GM18511 (cell line): ENCODE data around the gene GCHFR.
A peak's percentile ranks its signal among the peaks of the same experiment; 100 is the strongest.

Source experiments
- ATAC-seq: cut with Tn5 transposase; IDR thresholded peaks from one replicate; pipeline ENCODE4 v1.9.1; 2021; ENCODE audit warnings: mild to moderate bottlenecking, moderate library complexity; ENCODE audit not compliant: unreplicated experiment

GCHFR gene

DNA sequence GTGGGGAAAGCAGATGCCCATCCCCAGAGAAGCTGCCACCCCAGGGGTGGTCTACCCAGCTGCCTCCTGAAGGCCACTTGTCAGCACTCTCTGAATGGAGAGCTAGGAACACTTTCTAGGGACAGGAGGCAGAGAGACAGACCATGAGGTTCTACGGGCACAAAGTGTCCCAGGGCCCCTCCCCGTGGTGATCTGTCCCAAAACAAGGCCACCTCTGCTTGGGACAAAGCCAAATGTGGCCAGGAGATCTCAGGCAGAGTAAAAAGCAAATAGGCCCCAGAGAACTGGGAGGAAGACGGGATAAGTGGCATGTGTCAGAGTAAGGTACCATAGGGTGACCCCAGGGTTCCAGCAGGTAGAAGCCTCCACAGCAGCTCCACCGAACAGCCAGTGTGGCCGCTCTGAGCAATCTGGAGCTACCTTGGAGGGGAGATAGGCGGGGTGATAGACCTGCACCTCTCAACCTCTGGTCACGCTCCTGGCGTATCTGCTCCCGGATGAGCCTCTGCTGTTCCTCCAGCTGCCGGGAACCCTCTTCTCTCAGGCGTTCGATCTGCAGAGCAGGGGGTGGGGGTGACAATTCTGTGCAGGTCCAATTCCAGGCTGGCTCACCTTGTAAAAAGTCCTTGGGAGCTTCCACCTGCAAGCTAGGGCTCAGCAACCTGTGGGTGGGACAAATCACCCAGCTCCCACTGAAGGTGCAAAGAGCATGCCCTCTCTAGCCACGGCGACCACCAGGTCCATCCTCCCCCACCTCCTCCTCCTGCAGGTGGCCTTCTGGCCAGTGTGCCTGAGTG is 12.1 kb downstream of the GCHFR start:
- no peak for ATAC-seq

DNA sequence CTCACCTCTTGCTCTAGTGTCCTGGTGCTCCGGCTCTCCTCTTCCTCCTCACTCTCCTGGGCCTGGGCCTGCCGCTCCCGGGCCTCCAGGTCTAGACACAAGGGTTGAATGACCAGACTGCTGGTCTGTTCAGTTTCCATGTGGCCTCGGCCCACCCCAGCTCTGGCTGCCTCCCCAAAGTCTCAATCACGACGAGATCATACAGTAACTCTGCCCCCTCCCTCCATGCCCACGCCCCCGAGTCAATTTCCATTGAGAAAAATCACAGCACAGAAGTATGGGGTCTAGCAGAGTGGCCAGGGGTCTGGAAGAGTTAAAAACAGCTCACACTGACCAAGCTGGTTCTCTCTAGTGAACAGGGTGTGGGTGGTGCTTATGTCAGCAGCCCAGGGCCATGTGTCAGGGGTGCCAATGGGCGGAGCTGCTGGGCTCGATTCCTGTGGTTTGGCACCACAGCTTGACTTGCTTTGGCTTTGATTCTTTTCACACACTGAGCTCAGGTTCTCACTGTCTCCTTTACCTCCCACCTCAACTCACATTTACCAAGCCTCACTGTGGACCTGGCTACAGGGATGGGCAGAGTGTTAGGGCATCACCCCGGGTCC is 12.8 kb downstream of the GCHFR start:
- ATAC-seq: no peak

DNA sequence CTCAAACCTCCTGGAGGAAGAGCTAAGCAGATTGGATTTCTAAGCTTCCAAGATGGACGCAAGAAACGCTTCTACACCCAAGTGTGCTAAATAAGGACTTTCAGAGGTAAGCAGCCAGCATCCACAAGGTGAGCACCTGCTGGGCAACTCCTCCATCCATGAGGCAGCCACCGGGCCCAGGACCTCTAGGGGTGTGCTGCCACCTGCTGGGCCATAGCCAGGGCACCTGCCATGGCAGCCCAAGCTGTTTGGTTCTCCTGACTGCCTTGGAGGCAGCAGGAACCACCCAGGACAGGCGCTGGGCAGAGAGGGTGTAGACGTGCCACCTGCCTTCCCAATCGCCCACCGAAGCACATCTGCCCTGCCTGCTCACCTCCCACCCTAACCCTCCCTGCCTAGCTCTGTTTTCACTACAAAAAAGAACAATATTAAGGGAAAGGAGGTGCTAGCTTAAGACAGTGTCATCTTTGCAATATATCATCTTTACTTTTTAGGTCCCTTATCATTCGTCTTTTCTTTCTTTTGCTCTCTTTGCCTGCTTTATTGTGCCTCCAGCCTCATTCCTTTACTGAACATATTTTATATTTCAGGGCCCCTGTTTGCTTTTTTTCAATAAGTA is 18.9 kb downstream of the GCHFR start:
- peak; percentile 77 for ATAC-seq

DNA sequence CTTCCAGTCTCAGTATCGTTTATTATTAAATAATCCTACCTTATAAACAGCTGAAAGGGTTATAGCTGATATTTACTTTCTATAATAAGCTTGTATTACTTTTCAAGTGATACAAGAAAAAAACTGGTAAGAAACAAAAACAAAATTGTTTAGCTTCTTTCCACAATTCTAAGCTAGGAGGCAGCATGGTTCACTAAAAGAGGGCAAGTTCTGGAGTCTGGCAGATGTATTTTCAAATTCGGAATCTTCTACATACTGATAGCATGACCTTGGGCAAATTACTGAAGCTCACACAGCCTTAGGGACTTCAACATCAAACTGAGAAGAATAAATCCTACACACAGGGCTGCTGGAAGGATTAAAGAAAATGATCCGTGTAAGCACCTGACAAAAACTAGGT is 21.3 kb downstream of the GCHFR start:
- ATAC-seq: no peak

DNA sequence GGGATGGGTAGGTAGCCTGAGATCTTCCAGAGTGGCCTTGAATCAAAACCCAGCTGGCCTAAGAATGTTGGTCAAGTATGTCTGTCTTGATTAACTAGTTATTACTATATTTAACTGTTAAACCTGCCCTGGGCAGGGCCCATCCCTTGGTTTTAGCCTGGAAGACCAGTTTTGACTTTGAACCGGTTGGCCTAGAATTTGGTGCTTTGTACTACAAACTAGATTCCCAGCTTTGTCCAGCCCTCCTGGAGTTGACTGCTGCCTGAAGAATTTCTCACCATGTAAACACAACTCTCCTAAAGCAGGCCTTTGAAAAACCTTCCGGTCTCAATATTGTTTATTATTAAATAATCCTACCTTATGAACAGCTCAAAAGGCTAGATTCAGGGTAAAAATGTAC is 21.9 kb downstream of the GCHFR start:
- no peak for ATAC-seq

DNA sequence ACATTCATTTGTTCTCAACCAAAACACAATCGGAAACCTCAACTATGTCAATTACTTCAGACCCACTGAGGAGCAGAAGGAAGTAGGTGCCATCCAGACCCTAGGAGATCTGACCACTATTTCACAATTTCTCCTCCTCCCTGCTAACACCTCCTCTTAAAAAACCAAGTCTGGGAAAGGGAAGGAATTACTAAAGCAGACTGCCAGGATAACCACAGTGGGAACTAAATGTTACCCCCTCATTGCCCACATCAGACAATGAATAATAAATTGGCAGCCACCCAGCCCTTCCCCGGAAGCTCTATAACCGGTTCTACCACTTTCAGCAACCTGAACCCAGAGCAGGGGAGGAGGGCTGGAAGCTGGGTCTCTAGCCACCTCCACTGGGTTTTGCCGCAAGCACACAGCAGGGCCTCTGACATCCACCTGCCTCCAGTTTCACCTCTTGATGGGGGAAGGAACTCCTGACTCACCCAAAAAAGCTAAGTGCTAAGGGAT is 23.5 kb downstream of the GCHFR start:
- ATAC-seq: no peak

DNA sequence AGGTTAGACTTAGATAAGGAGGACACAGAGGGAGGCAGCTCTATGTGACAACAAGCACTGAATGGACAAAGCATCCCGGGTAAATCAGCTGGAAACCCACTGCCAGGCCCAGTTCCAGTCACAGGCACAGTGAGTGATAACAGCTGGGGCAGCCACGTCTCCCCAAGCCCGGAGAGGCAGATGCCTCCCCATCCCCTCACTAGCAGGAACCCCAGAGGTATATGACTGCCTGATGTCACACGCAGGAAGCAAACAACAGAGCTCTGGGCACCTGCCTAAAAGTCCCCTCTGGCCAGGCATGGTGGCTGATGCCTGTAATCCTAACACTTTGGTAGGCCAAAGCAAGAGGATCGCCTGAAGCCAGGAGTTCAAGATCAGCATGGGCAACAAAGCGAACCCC is 24.1 kb downstream of the GCHFR start:
- no peak for ATAC-seq

DNA sequence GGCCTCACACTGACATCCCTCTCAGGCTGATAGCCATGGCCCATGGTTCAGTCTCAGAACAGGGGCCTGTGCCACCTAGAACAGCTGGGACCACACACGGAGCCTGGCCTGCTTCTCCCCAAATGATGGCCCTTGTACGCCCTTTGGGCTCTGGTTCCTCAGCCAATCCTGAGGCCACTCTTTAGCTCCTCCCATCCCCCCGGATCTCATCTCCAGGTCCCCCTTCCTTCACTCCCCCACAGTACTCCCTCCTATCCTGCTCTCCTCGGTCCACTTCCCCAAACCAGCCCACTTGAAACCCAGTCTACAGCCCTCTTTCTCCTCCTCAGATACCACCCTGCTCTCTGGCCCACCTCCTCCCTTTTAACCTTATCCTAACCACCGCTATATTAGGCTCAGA is 25.3 kb downstream of the GCHFR start:
- ATAC-seq: no peak

DNA sequence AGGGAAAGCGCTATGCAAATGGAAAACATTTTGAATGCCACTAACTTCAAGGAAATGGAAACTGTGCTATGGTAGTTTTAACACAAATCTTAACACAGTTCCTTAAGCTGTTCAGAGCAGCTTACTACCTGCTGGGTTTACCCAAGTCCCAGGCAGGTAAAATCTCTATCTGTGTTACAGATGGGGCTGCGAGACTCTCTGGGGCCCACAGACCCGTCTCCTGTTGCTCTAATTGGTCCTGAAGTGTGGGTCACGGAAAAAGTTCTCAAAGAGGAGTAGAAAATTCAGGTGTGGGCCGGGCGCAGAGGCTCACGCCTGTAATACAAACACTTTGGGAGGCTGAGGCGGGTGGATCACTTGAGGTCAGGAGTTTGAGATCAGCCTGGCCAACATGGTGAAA is 26.1 kb downstream of the GCHFR start:
- no peak for ATAC-seq

DNA sequence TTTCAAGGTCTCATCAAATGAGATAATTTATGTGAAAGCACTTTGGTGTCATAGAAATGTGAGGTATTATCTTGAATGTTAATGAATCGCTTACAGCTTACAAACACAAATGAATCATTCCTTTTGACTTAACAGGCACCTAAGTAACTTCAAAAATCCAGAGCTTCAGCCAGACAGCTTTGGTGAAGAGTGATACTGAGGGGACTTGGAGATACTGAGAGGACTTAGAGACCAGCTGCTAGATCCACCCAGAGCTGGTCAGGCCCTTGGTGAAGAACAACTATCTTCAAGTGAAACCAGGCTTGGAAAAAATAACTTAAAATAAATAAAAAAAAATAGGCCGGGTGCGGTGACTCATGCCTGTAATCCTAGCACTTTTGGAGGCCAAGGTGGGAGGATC is 26.9 kb downstream of the GCHFR start:
- no peak for ATAC-seq

DNA sequence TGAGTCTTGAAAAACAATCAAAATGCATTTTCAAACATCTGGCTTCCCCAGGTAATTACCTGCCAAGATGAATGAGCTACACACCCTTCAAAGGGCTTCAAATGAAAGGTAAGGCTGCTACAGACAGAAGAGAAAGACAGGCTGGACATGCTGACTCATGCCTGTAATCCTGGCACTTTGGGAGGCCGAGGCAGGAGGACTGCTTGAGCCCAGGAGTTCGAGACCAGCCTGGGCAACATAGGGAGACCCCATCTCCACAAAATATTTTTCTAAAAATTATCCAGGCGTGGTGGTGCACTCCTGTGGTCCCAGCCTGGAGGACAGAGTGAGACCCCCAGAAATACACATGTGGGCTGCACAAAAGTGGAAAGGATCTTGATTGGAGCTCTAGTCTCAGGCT is 28.5 kb downstream of the GCHFR start:
- ATAC-seq: no peak

DNA sequence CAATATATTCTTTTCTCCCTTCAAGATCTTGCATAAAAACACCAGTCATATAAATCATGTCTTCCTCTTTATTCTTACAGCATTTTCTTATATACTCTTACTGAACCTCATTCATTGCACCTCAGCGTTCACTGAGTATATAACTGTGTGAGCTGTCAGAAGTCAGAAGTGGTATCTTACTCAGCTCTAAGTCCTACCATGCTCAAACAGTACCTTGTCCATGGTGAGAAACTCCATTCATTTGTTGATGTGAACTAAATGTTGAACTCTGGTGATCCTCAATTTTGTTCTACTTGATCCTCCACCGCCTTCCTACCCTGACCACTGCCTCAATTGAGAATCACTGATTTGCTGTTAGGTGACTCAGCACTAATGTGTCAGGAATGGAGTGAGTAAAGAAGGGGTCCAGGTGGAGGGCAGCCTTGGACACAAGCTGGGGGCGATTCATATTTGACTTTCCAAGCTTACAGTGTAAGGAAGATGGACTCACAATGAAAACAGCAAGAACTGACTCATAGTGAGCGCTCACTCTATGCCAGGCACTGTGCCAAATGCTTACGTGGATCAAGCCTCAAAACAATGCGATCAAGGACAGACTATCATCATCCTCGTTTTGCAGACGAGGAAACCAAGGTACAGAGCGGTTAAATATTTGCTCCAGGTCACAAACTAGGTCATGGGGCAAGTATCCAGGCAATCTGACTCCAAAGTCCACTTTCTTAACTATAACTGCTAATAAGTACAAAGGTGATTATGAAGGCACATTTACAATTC is 29.5 kb downstream of the GCHFR start:
- ATAC-seq: no peak

DNA sequence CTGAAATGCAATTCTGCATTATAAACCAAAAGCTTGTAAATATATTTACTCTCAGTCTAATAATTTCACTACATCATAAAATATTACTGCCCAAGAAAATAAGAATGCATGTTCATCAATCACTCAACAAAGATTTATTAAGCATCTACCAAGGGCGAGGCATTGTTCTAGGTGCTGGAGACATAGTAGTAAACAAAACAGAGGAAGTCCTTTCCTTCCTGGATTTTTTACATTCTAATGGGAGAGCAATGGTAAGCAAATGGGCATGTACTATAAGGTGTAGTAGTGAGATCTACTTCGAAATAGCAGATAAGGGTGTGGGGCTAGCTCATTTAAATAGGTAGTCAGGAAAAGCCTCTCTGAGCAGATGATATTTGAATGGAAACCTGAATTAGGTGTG is 32.2 kb downstream of the GCHFR start:
- no peak for ATAC-seq

DNA sequence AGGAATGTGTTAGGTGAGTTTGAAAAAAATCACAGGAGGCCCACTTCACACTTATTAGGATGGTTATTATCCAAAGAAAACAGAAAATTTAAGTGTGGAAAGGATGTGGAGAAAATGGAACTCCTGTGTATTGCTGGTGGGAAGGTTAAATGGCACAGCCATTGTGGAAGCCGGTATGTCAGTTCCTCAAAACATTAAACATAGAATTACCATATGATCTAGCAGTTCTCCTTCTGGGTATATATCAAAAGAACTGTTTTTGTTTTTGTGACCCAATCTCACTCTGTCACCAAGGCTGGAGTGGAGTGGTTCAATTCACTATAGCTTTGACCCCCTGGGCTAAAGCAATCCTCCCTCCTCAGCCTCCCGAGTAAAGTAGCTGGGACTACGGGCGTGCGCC is 32.6 kb downstream of the GCHFR start:
- ATAC-seq: no peak

DNA sequence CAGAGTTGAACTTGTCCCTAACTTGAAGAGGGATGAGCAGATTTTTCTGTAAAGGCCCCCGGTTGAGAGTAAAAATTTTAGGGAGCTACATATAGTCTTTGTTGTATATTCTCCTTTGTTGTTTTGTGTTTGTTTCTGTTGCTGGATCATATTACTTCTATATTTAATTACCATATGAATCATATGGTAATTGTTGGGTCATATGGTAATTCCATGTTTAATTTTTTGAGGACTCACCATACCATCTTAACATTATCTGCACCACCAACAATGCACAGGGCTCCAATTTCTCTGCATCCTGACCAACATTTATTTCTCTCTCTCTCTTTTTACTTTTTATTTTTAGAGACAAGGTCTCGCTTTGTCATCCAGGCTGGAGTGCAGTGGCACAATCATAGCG is 35.7 kb downstream of the GCHFR start:
- no peak for ATAC-seq

DNA sequence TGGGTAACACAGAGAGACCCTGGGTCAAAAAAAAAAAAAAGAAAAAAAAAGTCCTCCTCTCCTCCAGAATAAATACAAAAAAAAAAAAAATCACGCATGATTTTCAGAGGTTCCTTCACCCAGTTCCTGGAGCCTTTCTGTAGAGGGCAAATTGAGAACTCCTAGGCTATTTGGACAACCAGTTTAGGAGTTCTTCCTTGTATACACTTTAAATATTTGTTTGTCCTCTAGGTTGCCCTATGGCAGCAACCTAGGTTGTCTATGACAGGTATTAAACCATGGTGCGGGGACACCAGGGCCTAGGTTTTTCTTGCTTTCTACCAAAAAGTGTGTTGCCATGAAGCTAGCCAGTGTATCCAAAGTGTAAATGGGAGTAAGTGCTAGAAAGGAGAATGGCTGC is 39.2 kb downstream of the GCHFR start:
- no peak for ATAC-seq

DNA sequence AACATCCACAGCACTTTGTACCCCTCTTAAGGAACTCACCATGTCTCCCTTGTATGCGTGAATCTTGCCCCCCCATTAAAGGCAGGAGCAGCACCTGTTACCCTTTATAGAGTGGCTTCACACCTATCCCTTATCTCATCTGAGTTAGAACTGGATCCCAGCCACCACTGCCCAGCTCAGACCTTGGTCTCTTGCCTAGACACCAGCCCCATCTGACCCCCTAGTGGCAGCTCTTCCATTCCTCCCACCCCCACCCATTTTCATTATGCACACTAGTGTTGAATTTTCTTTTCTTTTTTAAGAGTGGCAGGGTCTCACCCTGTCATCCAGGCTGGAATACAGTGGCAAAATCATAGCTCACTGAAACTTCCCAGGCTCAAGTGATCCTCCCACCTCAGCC is 39.8 kb downstream of the GCHFR start:
- no peak for ATAC-seq

DNA sequence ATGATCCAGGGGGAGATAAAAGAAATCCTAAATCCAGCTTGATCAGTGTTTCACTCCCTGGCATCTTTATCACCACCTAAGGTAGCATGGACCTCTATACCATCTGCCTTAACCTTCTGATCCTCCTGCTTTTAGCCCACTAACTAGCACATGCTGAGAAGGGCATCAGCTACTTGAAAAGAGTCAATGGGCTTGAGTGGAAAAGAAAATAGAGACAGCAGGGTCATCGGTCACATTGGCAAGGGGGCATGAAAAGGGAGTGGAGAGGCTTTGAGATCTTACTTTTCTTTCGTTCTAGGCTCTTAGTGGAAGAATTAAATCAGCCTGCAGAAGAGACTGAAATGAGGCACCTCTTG is 42.8 kb downstream of the GCHFR start:
- peak; percentile 3 for ATAC-seq

DNA sequence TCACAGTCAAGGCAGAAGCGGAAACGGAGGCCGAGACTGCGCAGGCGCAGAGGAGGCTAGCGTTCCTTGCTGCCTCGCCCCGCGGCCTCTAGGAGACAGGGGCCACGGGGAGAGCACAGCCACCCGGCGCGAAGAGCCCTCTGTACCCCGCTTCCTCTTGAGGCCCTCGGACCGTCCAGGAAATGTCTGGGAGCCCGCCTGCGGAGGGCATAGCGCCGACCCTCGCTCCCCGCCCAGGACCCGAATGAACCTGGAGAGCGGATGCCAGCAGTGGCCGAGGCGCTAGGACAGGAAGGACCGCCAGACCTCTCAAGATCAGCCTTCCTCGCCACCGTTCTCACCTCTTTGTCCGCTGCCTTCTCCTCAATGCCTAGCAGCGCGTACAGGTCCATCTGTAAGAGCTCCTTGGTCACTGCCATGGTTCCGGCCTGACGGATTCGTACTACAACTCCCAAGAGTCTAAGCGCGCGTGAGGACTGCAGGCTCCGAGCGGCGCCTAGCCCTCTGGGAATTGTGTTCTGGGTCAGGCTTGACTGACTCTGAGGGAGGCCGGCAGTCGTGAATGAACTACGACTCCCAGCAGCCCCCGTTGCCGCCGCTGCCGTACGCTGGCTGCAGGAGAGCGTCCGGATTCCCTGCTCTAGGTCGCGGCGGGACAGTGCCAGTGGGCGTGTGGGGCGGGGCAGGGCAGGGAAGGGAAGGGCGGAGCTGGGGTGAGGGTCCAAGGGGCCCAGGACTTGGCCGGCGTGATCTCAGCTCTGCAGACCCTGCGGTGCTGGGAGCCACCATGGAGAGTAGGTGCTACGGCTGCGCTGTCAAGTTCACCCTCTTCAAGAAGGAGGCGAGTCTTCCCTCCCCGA is 43.4 kb downstream of the GCHFR start, which contains the start of the genes DNAJC17 and ZFYVE19:
Gene DNAJC17, minus strand, starts transcription at position 446 of the 860 bp plus-strand sequence. Its CDS starts 27 bp downstream, at position 419.
Gene ZFYVE19, plus strand, starts transcription at position 62 of the 860 bp plus-strand sequence. Its CDS starts 501 bp downstream, at position 563.
- ATAC-seq: peak; percentile 93

DNA sequence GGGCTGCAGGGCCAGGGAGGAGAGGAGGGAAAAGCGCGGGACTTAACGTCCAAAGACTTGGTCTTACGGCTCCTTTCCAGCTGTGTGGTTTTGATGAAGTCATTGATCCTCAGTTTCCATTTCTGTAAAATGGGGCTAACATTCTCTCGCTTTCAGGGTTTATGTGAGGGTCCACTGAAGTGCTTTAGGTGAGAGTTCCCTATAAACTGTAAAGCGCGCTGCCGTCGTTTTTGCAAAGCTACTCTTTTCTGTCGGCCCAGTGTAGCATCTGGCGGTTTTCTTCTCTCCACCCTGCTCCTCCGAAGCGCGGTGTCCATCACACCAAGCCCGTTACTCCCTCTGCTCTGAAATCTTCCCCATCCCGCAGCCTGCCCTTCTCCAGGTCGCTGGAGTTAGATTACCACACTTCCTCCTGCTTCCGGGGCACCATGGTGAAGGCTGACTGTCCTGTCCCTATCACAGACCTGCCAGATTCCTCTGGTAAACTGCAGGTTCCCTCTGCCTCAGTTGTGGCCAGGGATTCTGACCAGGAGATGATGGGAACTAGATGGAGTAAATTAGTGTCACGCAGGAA is 44.1 kb downstream of the GCHFR start:
- ATAC-seq: no peak
